Measurements from ENCODE around the gene SLC35G4. TPM values are rescaled to one million over a fixed set of nuclear protein-coding genes. Genes with fewer than 3 reads are reported as not detected.

Gene SLC35G4
- total and polyA plus RNA-seq, 2 experiments from 2014 or later, result not detected

DNA sequence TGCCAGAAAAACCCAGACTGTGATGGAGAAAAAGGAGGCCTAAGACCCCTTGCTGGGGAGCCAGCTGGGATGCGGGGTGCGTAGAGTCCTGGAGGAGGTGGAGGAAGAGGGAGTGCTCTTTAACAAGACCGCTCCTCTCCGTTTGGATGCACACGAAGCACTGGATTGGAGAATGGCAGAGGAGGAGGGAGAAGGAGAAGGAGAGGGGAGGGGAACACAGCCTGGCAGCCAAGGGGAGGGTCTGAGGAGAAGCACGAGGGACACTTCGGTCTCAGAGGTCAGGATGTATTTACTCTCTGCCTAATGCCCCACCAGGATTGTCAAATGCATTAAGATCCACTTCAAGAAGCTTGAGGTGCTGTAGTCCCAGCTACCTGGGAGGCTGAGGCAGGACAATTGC, 42.0 kb upstream of the SLC35G4 start:
- Histone ChIP-seq H3K27ac (no peak overlapping the region), H3K4me1 (ENCODE audit: insufficient read depth) (no peaks in the 10 kb centered on the region), H3F3A (ENCODE audit: insufficient read depth) (no peaks in the 10 kb centered on the region), H3K9me2 (ENCODE audit: insufficient read depth) (no peaks in the 10 kb centered on the region), H3K9ac (no peak overlapping the region), H4K20me1 (ENCODE audit: insufficient read depth) (no peaks in the 10 kb centered on the region), H3K27me3 (replicated peaks; ENCODE audit: insufficient read depth) (peaks cover 26% of the 10 kb centered on the region), H3K79me2 (ENCODE audit: insufficient read depth) (no peaks in the 10 kb centered on the region), H3K9me3 (ENCODE audit: low read depth) (no peaks in the 10 kb centered on the region), H3K4me3 (no peak overlapping the region), H2AFZ (no peak overlapping the region), H3K4me2 (ENCODE audit: unreplicated experiment) (no peak overlapping the region), H3K36me3 (ENCODE audit: low read depth) (no peaks in the 10 kb centered on the region)
- DNase-seq, result no peak
- in situ Hi-C loops (cut with MboI), result no loop called here
- WGBS, 2 experiments (ENCODE audit: low coverage in 1 of 2, low lambda C conversion rate in 2 of 2, missing lambda C conversion rate in 2 of 2), result 64 to 70% methylated on average over 7 of the region's 7 CpGs
- TF ChIP-seq EZH2 (IDR thresholded peaks at IDR 0.05; ENCODE audit: insufficient read depth, poor library complexity, severe bottlenecking) (no peak), EZH2phosphoT487 (IDR thresholded peaks at IDR 0.05; ENCODE audit: insufficient read depth, low read depth) (no peak)

DNA sequence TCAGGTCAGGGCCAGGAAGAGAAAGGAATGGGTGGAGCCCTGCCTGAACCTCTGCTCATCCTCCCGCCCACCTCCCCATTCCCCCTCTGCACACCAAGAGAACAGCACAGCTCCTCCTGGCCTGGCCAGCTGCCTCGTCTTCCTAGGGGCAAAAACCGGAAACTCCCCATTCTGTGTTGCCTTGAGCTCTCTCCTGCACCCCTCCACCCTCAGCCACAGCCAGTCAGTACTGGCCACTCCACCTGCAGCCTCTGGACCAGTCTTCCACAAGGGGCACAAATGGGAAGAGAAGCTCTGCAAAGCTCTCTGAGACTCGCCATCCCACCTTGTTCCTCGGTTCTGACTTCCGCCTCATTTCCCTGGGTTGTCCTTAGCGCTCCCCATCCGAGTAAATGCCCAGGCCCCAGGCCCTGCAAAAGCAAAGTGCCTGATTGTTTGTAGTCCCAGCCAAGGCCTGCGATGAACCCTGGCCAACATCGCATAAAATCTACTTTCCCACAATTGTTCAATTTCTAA, 39.3 kb upstream of the SLC35G4 start:
- Histone ChIP-seq H3K36me3 (ENCODE audit: low read depth) (no peaks in the 10 kb centered on the region), H3K9ac (no peak overlapping the region), H3K27me3 (replicated peaks; ENCODE audit: insufficient read depth) (peaks cover 22% of the 10 kb centered on the region), H3K4me3 (no peak overlapping the region), H3K9me3 (ENCODE audit: low read depth) (no peaks in the 10 kb centered on the region), H3K4me1 (ENCODE audit: insufficient read depth) (no peaks in the 10 kb centered on the region), H3K9me2 (ENCODE audit: insufficient read depth) (no peaks in the 10 kb centered on the region), H3F3A (ENCODE audit: insufficient read depth) (no peaks in the 10 kb centered on the region), H3K79me2 (ENCODE audit: insufficient read depth) (no peaks in the 10 kb centered on the region), H3K27ac (no peak overlapping the region), H3K4me2 (ENCODE audit: unreplicated experiment) (no peak overlapping the region), H2AFZ (no peak overlapping the region), H4K20me1 (ENCODE audit: insufficient read depth) (no peaks in the 10 kb centered on the region)
- 74 to 76% methylated on average over 10 of the region's 10 CpGs for WGBS, 2 experiments (ENCODE audit: low coverage in 1 of 2, low lambda C conversion rate in 2 of 2, missing lambda C conversion rate in 2 of 2)
- TF ChIP-seq EZH2phosphoT487 (IDR thresholded peaks at IDR 0.05; ENCODE audit: insufficient read depth, low read depth), result no peak
- no peak for TF ChIP-seq EZH2 (IDR thresholded peaks at IDR 0.05; ENCODE audit: insufficient read depth, poor library complexity, severe bottlenecking)
- no peak for DNase-seq
- in situ Hi-C loops (cut with MboI), result no loop called here

DNA sequence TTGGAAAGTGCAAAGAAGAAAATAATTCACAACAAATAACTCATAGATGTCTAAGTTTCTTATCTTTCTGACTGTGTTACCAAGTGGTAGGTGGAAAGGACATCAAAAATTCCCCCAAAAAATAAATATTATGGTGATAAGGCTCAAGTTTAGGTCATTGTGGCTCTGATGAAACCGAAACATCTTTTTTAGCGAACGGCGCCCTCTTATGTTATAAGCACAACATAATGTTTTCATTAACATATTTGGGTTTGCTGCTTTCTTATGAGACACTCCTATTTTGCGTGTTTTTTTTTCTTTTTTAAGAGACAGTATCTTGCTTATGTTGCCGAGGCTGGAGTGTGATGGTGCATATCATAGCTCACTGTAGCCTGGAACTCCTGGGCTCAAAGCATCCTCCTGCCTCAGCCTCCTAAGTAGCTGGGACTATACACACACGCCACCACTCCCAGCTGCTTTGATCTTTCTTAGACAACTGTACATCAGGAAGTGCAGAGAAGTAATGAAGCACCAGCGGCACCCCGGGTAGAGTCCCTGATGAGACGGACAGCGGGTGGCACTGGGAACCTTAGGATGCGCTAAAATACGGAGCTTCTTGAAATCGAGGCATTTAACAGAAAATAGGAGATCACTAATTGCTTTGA, 38.5 kb upstream of the SLC35G4 start:
- DNase-seq, result peak; percentile 55
- Histone ChIP-seq H3K4me1 (ENCODE audit: insufficient read depth) (no peaks in the 10 kb centered on the region), H3K27me3 (replicated peaks; ENCODE audit: insufficient read depth) (peaks cover 19% of the 10 kb centered on the region)

DNA sequence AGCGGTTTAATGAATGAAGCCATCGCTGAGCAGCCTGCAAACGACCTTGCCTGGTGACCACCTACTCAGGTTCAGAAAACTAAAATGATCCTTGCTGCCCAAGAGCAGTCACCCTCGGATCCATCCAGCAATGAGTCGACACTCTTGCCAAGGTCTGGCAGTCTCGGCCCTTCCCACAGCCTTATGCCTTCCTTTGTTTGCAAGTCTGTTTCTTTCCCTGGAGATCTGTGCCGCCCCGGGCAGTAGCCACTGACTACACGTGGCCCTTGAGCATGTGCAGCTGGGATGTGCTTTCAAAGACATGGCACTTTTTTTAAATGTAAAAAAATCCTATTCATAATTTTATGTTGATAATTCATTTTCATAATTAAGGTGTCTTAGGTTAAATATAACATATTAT, 37.2 kb upstream of the SLC35G4 start:
- Histone ChIP-seq H3K4me1 (ENCODE audit: insufficient read depth) (no peaks in the 10 kb centered on the region), H3K9ac (no peak overlapping the region), H4K20me1 (ENCODE audit: insufficient read depth) (no peaks in the 10 kb centered on the region), H3K36me3 (ENCODE audit: low read depth) (no peaks in the 10 kb centered on the region), H3K27me3 (replicated peaks; ENCODE audit: insufficient read depth) (peaks cover 25% of the 10 kb centered on the region), H2AFZ (no peak overlapping the region), H3K79me2 (ENCODE audit: insufficient read depth) (no peaks in the 10 kb centered on the region), H3K4me2 (ENCODE audit: unreplicated experiment) (no peak overlapping the region), H3K9me3 (ENCODE audit: low read depth) (no peaks in the 10 kb centered on the region), H3K9me2 (ENCODE audit: insufficient read depth) (no peaks in the 10 kb centered on the region), H3K27ac (no peak overlapping the region), H3F3A (ENCODE audit: insufficient read depth) (no peaks in the 10 kb centered on the region), H3K4me3 (no peak overlapping the region)
- 41 to 43% methylated on average over 9 of the region's 9 CpGs for WGBS, 2 experiments (ENCODE audit: low coverage in 1 of 2, low lambda C conversion rate in 2 of 2, missing lambda C conversion rate in 2 of 2)
- TF ChIP-seq EZH2 (IDR thresholded peaks at IDR 0.05; ENCODE audit: insufficient read depth, poor library complexity, severe bottlenecking) (no peak), EZH2phosphoT487 (IDR thresholded peaks at IDR 0.05; ENCODE audit: insufficient read depth, low read depth) (no peak)
- DNase-seq, result no peak
- in situ Hi-C loops (cut with MboI), result no loop called here

More for the DNA sequence above, 38.5 kb upstream of the SLC35G4 start:
- Histone ChIP-seq H3K9me3 (ENCODE audit: low read depth) (no peaks in the 10 kb centered on the region), H2AFZ (no peak overlapping the region), H3K36me3 (ENCODE audit: low read depth) (no peaks in the 10 kb centered on the region), H3K4me2 (ENCODE audit: unreplicated experiment) (no peak overlapping the region), H3K27ac (no peak overlapping the region), H3K9me2 (ENCODE audit: insufficient read depth) (no peaks in the 10 kb centered on the region), H3K79me2 (ENCODE audit: insufficient read depth) (no peaks in the 10 kb centered on the region), H3K4me3 (no peak overlapping the region), H3F3A (ENCODE audit: insufficient read depth) (no peaks in the 10 kb centered on the region), H4K20me1 (ENCODE audit: insufficient read depth) (no peaks in the 10 kb centered on the region), H3K9ac (no peak overlapping the region)
- in situ Hi-C loops (cut with MboI), result no loop called here
- TF ChIP-seq EZH2 (IDR thresholded peaks at IDR 0.05; ENCODE audit: insufficient read depth, poor library complexity, severe bottlenecking), result no peak
- TF ChIP-seq EZH2phosphoT487 (IDR thresholded peaks at IDR 0.05; ENCODE audit: insufficient read depth, low read depth), result no peak
- 57 to 58% methylated on average over 14 of the region's 14 CpGs for WGBS, 2 experiments (ENCODE audit: low coverage in 1 of 2, low lambda C conversion rate in 2 of 2, missing lambda C conversion rate in 2 of 2)

All from GM23248 (cell line).